Measurements from ENCODE around the gene DNAJC1. TPM values are rescaled to one million over a fixed set of nuclear protein-coding genes. Genes with fewer than 3 reads are reported as not detected.

The DNAJC1 gene
- total and polyA plus RNA-seq, 10 of the 15 experiments (the other 5 are each of a cell fraction or from before 2014, with no cell fraction given): 2.5 to 39.3 (median 20.4) TPM

- POLR2A ChIA-PET: interaction anchor here (1.2 kb wide), 1 partner anchor 161 kb away, joined by 3 read pairs; no protein-coding TSS in a partner anchor
- TF ChIP-seq CBX5 (IDR thresholded peaks at IDR 0.05; ENCODE audit: low read depth): no peak
- Histone ChIP-seq H3K27ac (ENCODE audit: control insufficient read depth, insufficient read depth) (no peak overlapping the region), H3K4me2 (ENCODE audit: control insufficient read depth, insufficient read depth) (no peak overlapping the region), H3K9ac (ENCODE audit: control insufficient read depth, insufficient read depth, low read length) (no peak overlapping the region), H3K27me3 (replicated peaks in 1 of 2; ENCODE audit: control insufficient read depth in 2 of 2, insufficient read depth in 2 of 2, low read length in 1 of 2) (no peaks in the 10 kb centered on the region), H3K9me3 (replicated peaks; ENCODE audit: control insufficient read depth, insufficient read depth, low read length) (no peaks in the 10 kb centered on the region), H3K4me3 (no peak overlapping the region), H3K4me1 (ENCODE audit: control insufficient read depth, insufficient read depth, low read length) (no peaks in the 10 kb centered on the region), H4K20me1 (ENCODE audit: control insufficient read depth, insufficient read depth) (no peaks in the 10 kb centered on the region), H2AFZ (ENCODE audit: control insufficient read depth, low read depth, low read length) (no peak overlapping the region), H3K36me3 (ENCODE audit: control insufficient read depth in 2 of 2, insufficient read depth in 2 of 2, low read length in 1 of 2) (no peaks in the 10 kb centered on the region; a peak in 4 of 4 replicates), H3K79me2 (ENCODE audit: control insufficient read depth, insufficient read depth, low read length) (no peaks in the 10 kb centered on the region)
- RAD21 ChIA-PET (ENCODE audit: unreplicated experiment): no interaction called here
- intact Hi-C loops (cut with micrococcal nuclease; ENCODE audit: unreplicated experiment): no loop called here
- SMC1A ChIA-PET (ENCODE audit: uncharacterized antibody, unreplicated experiment): interaction anchor here (1.6 kb wide), 1 partner anchor 12 kb away, joined by 4 read pairs; no protein-coding TSS in a partner anchor
- 87% methylated on average over 12 of the region's 12 CpGs for WGBS (ENCODE audit: insufficient coverage, insufficient replicate concordance, low lambda C conversion rate, missing lambda C conversion rate)
- no TSS peak for BruUV-seq (replicated peaks)
- in situ Hi-C loops (cut with MboI): no loop called here
- FAIRE-seq (no peak), DNase-seq (ENCODE audit: low read depth, low spot score) (no peak), ATAC-seq (no peak)
- CTCF ChIA-PET: no interaction called here
Measured at GRCh38 chr10:21756707-21757106, 246.8 kb downstream of the DNAJC1 start.

- Histone ChIP-seq H4K20me1 (ENCODE audit: control insufficient read depth, insufficient read depth) (no peaks in the 10 kb centered on the region), H3K4me3 (no peak overlapping the region), H3K79me2 (ENCODE audit: control insufficient read depth, insufficient read depth, low read length) (no peaks in the 10 kb centered on the region), H3K27ac (ENCODE audit: control insufficient read depth, insufficient read depth) (no peak overlapping the region), H3K27me3 (replicated peaks in 1 of 2; ENCODE audit: control insufficient read depth in 2 of 2, insufficient read depth in 2 of 2, low read length in 1 of 2) (no peaks in the 10 kb centered on the region), H3K9ac (ENCODE audit: control insufficient read depth, insufficient read depth, low read length) (no peak overlapping the region), H3K36me3 (ENCODE audit: control insufficient read depth in 2 of 2, insufficient read depth in 2 of 2, low read length in 1 of 2) (no peaks in the 10 kb centered on the region; a peak in 4 of 4 replicates), H3K4me2 (ENCODE audit: control insufficient read depth, insufficient read depth) (no peak overlapping the region), H2AFZ (ENCODE audit: control insufficient read depth, low read depth, low read length) (no peak overlapping the region), H3K4me1 (ENCODE audit: control insufficient read depth, insufficient read depth, low read length) (no peaks in the 10 kb centered on the region), H3K9me3 (replicated peaks; ENCODE audit: control insufficient read depth, insufficient read depth, low read length) (no peaks in the 10 kb centered on the region)
- no peak for DNase-seq (ENCODE audit: low read depth, low spot score)
- POLR2A ChIA-PET: no interaction called here
- SMC1A ChIA-PET (ENCODE audit: uncharacterized antibody, unreplicated experiment): no interaction called here
- BruUV-seq (replicated peaks): no TSS peak
- in situ Hi-C loops (cut with MboI): no loop called here
- intact Hi-C loops (cut with micrococcal nuclease; ENCODE audit: unreplicated experiment): no loop called here
- FAIRE-seq: no peak
- CTCF ChIA-PET: interaction anchor here (1.4 kb wide), 1 partner anchor 7 kb away, joined by 3 read pairs; no protein-coding TSS in a partner anchor
- WGBS (ENCODE audit: insufficient coverage, insufficient replicate concordance, low lambda C conversion rate, missing lambda C conversion rate): 93% methylated on average over 10 of the region's 10 CpGs
- RAD21 ChIA-PET (ENCODE audit: unreplicated experiment): no interaction called here
- ATAC-seq: no peak
- TF ChIP-seq POLR2A (IDR thresholded peaks at IDR 0.05; ENCODE audit: low read depth, low read length): no peak
- no peak for TF ChIP-seq SIX5 (IDR thresholded peaks at IDR 0.05; ENCODE audit: low read depth, low read length, severe bottlenecking)
- no peak for TF ChIP-seq CBFB (IDR thresholded peaks at IDR 0.05; ENCODE audit: low read depth)
- no peak for TF ChIP-seq EZH2 (IDR thresholded peaks at IDR 0.05; ENCODE audit: borderline replicate concordance, control insufficient read depth, low read depth, low read length)
- TF ChIP-seq ZNF207 (IDR thresholded peaks at IDR 0.05; ENCODE audit: borderline replicate concordance): no peak
- no peak for TF ChIP-seq HDGF (IDR thresholded peaks at IDR 0.05)
- TF ChIP-seq, protein P1, sequence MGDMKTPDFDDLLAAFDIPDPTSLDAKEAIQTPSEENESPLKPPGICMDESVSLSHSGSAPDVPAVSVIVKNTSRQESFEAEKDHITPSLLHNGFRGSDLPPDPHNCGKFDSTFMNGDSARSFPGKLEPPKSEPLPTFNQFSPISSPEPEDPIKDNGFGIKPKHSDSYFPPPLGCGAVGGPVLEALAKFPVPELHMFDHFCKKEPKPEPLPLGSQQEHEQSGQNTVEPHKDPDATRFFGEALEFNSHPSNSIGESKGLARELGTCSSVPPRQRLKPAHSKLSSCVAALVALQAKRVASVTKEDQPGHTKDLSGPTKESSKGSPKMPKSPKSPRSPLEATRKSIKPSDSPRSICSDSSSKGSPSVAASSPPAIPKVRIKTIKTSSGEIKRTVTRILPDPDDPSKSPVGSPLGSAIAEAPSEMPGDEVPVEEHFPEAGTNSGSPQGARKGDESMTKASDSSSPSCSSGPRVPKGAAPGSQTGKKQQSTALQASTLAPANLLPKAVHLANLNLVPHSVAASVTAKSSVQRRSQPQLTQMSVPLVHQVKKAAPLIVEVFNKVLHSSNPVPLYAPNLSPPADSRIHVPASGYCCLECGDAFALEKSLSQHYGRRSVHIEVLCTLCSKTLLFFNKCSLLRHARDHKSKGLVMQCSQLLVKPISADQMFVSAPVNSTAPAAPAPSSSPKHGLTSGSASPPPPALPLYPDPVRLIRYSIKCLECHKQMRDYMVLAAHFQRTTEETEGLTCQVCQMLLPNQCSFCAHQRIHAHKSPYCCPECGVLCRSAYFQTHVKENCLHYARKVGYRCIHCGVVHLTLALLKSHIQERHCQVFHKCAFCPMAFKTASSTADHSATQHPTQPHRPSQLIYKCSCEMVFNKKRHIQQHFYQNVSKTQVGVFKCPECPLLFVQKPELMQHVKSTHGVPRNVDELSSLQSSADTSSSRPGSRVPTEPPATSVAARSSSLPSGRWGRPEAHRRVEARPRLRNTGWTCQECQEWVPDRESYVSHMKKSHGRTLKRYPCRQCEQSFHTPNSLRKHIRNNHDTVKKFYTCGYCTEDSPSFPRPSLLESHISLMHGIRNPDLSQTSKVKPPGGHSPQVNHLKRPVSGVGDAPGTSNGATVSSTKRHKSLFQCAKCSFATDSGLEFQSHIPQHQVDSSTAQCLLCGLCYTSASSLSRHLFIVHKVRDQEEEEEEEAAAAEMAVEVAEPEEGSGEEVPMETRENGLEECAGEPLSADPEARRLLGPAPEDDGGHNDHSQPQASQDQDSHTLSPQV (IDR thresholded peaks at IDR 0.05): no peak
- no peak for TF ChIP-seq E2F4 (IDR thresholded peaks at IDR 0.05; ENCODE audit: low read depth, low read length)
- TF ChIP-seq TCF3 (IDR thresholded peaks at IDR 0.05; ENCODE audit: borderline replicate concordance, insufficient read depth, low read depth, low read length): no peak
- TF ChIP-seq KLF5 (IDR thresholded peaks at IDR 0.05; ENCODE audit: partially characterized antibody): no peak
- no peak for TF ChIP-seq ASH2L (IDR thresholded peaks at IDR 0.05; ENCODE audit: borderline replicate concordance, low read depth)
Measured at GRCh38 chr10:21754410-21755011, 249.0 kb downstream of the DNAJC1 start.

Data from GM12878 (cell line).